H1 (cell line): ENCODE data around the gene LAMTOR4. TPM values are rescaled to one million over a fixed set of nuclear protein-coding genes. Genes with fewer than 3 reads are reported as not detected.

Experiments
- CTCF ChIA-PET: fragments of 300-600 bp; sonication (Branson Sonifier 250); formaldehyde crosslinking; loops from one replicate; lab custom pipeline; 2021; ENCODE audit not compliant: partially characterized antibody; lab: Charles Lee
- POLR2A ChIA-PET: fragments of 300-600 bp; sonication (Branson Sonifier 250); formaldehyde crosslinking; loops from one replicate; lab custom pipeline; 2021; ENCODE audit warnings: inconsistent platforms; ENCODE audit not compliant: partially characterized antibody; lab: Charles Lee
- DNase-seq, 2 experiments: peaks; one replicate each; pipeline versions ENCODE4 v3.0.0 to v3.0.0-alpha.2; 2010 to 2022; ENCODE audit warnings: low spot score in 2 of 2, low read depth in 1 of 2, mixed read lengths in 1 of 2
- FAIRE-seq: peaks from 2 replicates; lab custom pipeline; 2011; peaks lifted over from hg19 to GRCh38; lab: Jason Lieb, UNC
- H2AFZ ChIP-seq: 2 replicates; pipeline ENCODE4 v1.8.1; 2012; ENCODE audit warnings: low read length, inconsistent platforms
- H2AK5ac ChIP-seq: 2 replicates; pipeline ENCODE4 v1.6.1; 2013; ENCODE audit warnings: low read depth, low read length
- H2BK120ac ChIP-seq: replicated peaks from 2 replicates; pipeline ENCODE3; 2013; ENCODE audit warnings: low read depth, low read length, inconsistent platforms
- H2BK12ac ChIP-seq: 2 replicates; pipeline ENCODE4 v1.6.1; 2013; ENCODE audit warnings: low read depth, low read length
- H2BK15ac ChIP-seq: 2 replicates; pipeline ENCODE4 v1.6.1; 2013; ENCODE audit warnings: low read length
- H2BK20ac ChIP-seq: 2 replicates; pipeline ENCODE4 v1.6.1; 2013; ENCODE audit warnings: low read length
- H2BK5ac ChIP-seq: 2 replicates; pipeline ENCODE4 v1.6.1; 2013; ENCODE audit warnings: low read depth, low read length
- H3K14ac ChIP-seq: 2 replicates; pipeline ENCODE4 v1.6.1; 2013; ENCODE audit warnings: inconsistent platforms; ENCODE audit not compliant: insufficient read length
- H3K18ac ChIP-seq: 2 replicates; pipeline ENCODE4 v1.6.1; 2013; ENCODE audit warnings: low read length; ENCODE audit errors: extremely low read depth
- H3K23ac ChIP-seq: 2 replicates; pipeline ENCODE4 v1.6.1; 2013; ENCODE audit warnings: inconsistent platforms; ENCODE audit not compliant: insufficient read length
- H3K23me2 ChIP-seq: 2 replicates; pipeline ENCODE4 v1.6.1; 2013; ENCODE audit warnings: low read depth, low read length
- H3K27ac ChIP-seq: 2 replicates; pipeline ENCODE4 v1.6.1; 2011; ENCODE audit warnings: low read depth, low read length, inconsistent platforms
- H3K27me3 ChIP-seq, 4 experiments: replicated peaks in 1 of 4; 1 replicate in 1 of 4; 2 replicates in 3 of 4; pipeline versions ENCODE4 v1.6.1 to v1.8.1; 2011 to 2013; ENCODE audit warnings: low read length in 3 of 4, mild to moderate bottlenecking in 3 of 4, inconsistent platforms in 2 of 4, mixed read lengths in 2 of 4, moderate library complexity in 1 of 4; ENCODE audit not compliant: control insufficient read depth in 3 of 4, insufficient read depth in 3 of 4; ENCODE audit errors: extremely low read depth in 1 of 4
- H3K36me3 ChIP-seq, 4 experiments: 2 replicates each; pipeline versions ENCODE4 v1.6.1 to v1.8.1; 2011 to 2013; ENCODE audit warnings: mild to moderate bottlenecking in 4 of 4, low read length in 3 of 4, moderate library complexity in 2 of 4, control low read depth in 1 of 4, inconsistent platforms in 1 of 4; ENCODE audit not compliant: insufficient read depth in 4 of 4, control insufficient read depth in 2 of 4
- H3K4ac ChIP-seq: replicated peaks from 2 replicates; pipeline ENCODE3; 2013; ENCODE audit warnings: low read length, low read depth, mixed read lengths, inconsistent platforms; ENCODE audit not compliant: insufficient read length
- H3K4me1 ChIP-seq, 4 experiments: replicated peaks in 1 of 4; 1 replicate in 1 of 4; 2 replicates in 3 of 4; pipeline versions ENCODE4 v1.6.1 to v1.8.1; 2011 to 2013; ENCODE audit warnings: low read length in 3 of 4, inconsistent platforms in 2 of 4, mixed read lengths in 1 of 4; ENCODE audit not compliant: insufficient read depth in 4 of 4, control insufficient read depth in 3 of 4
- H3K4me2 ChIP-seq, 2 experiments: 2 replicates each; pipeline versions ENCODE4 v1.6.1 to v1.8.1; 2011 to 2013; ENCODE audit warnings: low read depth in 2 of 2, low read length in 2 of 2, control low read depth in 1 of 2, inconsistent platforms in 1 of 2, mild to moderate bottlenecking in 1 of 2; ENCODE audit not compliant: insufficient read depth in 1 of 2
- H3K4me3 ChIP-seq, 4 experiments: fragments of 200-600, 300-600 bp in 1 of 4; sonication (generic), shearing (Covaris generic), sonication (Bioruptor Twin) in 1 of 4; 2 replicates each; pipeline versions ENCODE4 v1.5.1 to v1.8.1; 2011 to 2016; ENCODE audit warnings: low read length in 4 of 4, low read depth in 3 of 4, control low read depth in 2 of 4, inconsistent platforms in 2 of 4, mild to moderate bottlenecking in 2 of 4, mixed read lengths in 1 of 4, moderate library complexity in 1 of 4; ENCODE audit not compliant: insufficient read depth in 2 of 4; ENCODE audit errors: extremely low read depth in 1 of 4
- H3K56ac ChIP-seq: replicated peaks from 2 replicates; pipeline ENCODE3; 2013; ENCODE audit warnings: low read depth, mild to moderate bottlenecking, mixed read lengths, low read length, inconsistent platforms; ENCODE audit not compliant: insufficient read length
- H3K79me1 ChIP-seq: 2 replicates; pipeline ENCODE4 v1.6.1; 2013; ENCODE audit warnings: low read depth, low read length, control low read depth
- H3K79me2 ChIP-seq, 2 experiments: 2 replicates each; pipeline versions ENCODE4 v1.6.1 to v1.8.1; 2012 to 2013; ENCODE audit warnings: low read length in 2 of 2, mild to moderate bottlenecking in 2 of 2, inconsistent platforms in 1 of 2; ENCODE audit not compliant: insufficient read depth in 2 of 2, control insufficient read depth in 1 of 2
- H3K9ac ChIP-seq, 4 experiments: replicated peaks in 1 of 4; 1 replicate in 1 of 4; 2 replicates in 3 of 4; pipeline versions ENCODE4 v1.6.1 to v1.8.1; 2011 to 2013; ENCODE audit warnings: low read depth in 3 of 4, low read length in 3 of 4, control low read depth in 2 of 4, mild to moderate bottlenecking in 2 of 4, moderate library complexity in 2 of 4, inconsistent platforms in 1 of 4; ENCODE audit errors: extremely low read depth in 1 of 4
- H3K9me3 ChIP-seq, 2 experiments: 2 replicates each; pipeline versions ENCODE4 v1.6.1 to v1.8.1; 2012 to 2013; ENCODE audit warnings: mild to moderate bottlenecking in 2 of 2, moderate library complexity in 2 of 2, control low read depth in 1 of 2, inconsistent platforms in 1 of 2, low read depth in 1 of 2, low read length in 1 of 2, mixed read lengths in 1 of 2; ENCODE audit not compliant: insufficient read depth in 2 of 2
- H4K20me1 ChIP-seq, 2 experiments: replicated peaks in 1 of 2; 2 replicates each; pipeline versions ENCODE3 to v1.8.1; 2011 to 2013; ENCODE audit warnings: inconsistent platforms in 2 of 2, low read length in 2 of 2, mild to moderate bottlenecking in 1 of 2; ENCODE audit not compliant: insufficient read depth in 2 of 2, control insufficient read depth in 1 of 2
- H4K5ac ChIP-seq: 2 replicates; pipeline ENCODE4 v1.6.1; 2013; ENCODE audit warnings: low read length, low read depth, mixed read lengths, inconsistent platforms; ENCODE audit not compliant: insufficient read length
- H4K8ac ChIP-seq: 2 replicates; pipeline ENCODE4 v1.8.0; 2013; ENCODE audit warnings: mild to moderate bottlenecking, moderate library complexity, low read length, inconsistent platforms; ENCODE audit not compliant: insufficient read depth; ENCODE audit errors: extremely low read depth
- H4K91ac ChIP-seq: replicated peaks from 2 replicates; pipeline ENCODE3; 2013; ENCODE audit warnings: low read length, mixed read lengths, inconsistent platforms; ENCODE audit not compliant: insufficient read length
- BACH1 ChIP-seq: IDR thresholded peaks from 2 replicates; pipeline ENCODE4 v1.6.1; 2012; ENCODE audit warnings: low read length, improper control_type of control experiment
- CHD2 ChIP-seq: IDR thresholded peaks from 2 replicates; pipeline ENCODE4 v1.6.1; 2012; ENCODE audit warnings: low read length, improper control_type of control experiment
- FOSL1 ChIP-seq: IDR thresholded peaks from 2 replicates; pipeline ENCODE4 v1.6.1; 2011; ENCODE audit warnings: mild to moderate bottlenecking, low read depth, low read length, moderate library complexity; ENCODE audit not compliant: insufficient read depth
- GABPA ChIP-seq: IDR thresholded peaks from 2 replicates; pipeline ENCODE4 v1.6.1; 2011; ENCODE audit warnings: mild to moderate bottlenecking, low read length, moderate library complexity, borderline replicate concordance; ENCODE audit not compliant: insufficient read depth
- HDAC6 ChIP-seq: IDR thresholded peaks from one replicate; pipeline ENCODE4 v1.7.1; 2012; ENCODE audit warnings: low read depth, mild to moderate bottlenecking, inconsistent platforms, low read length, moderate library complexity
- JUND ChIP-seq: IDR thresholded peaks from 2 replicates; pipeline ENCODE4 v1.6.1; 2011; ENCODE audit warnings: mild to moderate bottlenecking, improper control_type of control experiment, low read length
- RAD21 ChIP-seq, 2 experiments: IDR thresholded peaks in 1 of 2; conservative IDR thresholded peaks in 1 of 2; 2 replicates each; pipeline ENCODE4 v1.6.1; 2011; ENCODE audit warnings: low read depth in 2 of 2, low read length in 2 of 2, improper control_type of control experiment in 1 of 2, inconsistent platforms in 1 of 2, mild to moderate bottlenecking in 1 of 2, moderate library complexity in 1 of 2
- SP1 ChIP-seq: IDR thresholded peaks from 2 replicates; pipeline ENCODE4 v1.6.1; 2011; ENCODE audit warnings: low read depth, low read length
- SP2 ChIP-seq: IDR thresholded peaks from 2 replicates; pipeline ENCODE4 v1.6.1; 2012; ENCODE audit warnings: mild to moderate bottlenecking, low read length, inconsistent platforms
- TEAD4 ChIP-seq: IDR thresholded peaks from 2 replicates; pipeline ENCODE4 v1.6.1; 2012; ENCODE audit warnings: low read depth, low read length, inconsistent platforms, mixed read lengths
- WGBS, 2 experiments: shearing (Covaris generic) in 1 of 2; methylation state at CpG; one replicate each; pipeline versions ENCODE4 v1.1.6 to v1.1.7; 2013 to 2015; ENCODE audit warnings: low lambda C conversion rate in 2 of 2, mixed read lengths in 2 of 2, inconsistent platforms in 1 of 2, low coverage in 1 of 2, missing lambda C conversion rate in 1 of 2; ENCODE audit not compliant: insufficient replicate concordance in 2 of 2, insufficient coverage in 1 of 2, insufficient read length in 1 of 2; ENCODE audit errors: extremely low coverage in 1 of 2, missing lambda C conversion rate in 1 of 2; 5-methylcytosine and 5-hydroxymethylcytosine counted together
- polyA plus RNA-seq, 7 experiments: library from polyadenylated mRNA; depleted of rRNA in 3 of 7; stranded (reverse) in 5 of 7; unstranded in 2 of 7; fragments of >200 nt in 5 of 7; fragments of 200-250 nt in 2 of 7; gene quantifications; 1 replicate in 5 of 7; 2 replicates in 1 of 7; 4 replicates in 1 of 7; pipeline versions ENCODE4 v1.2.1 to v1.2.3, GENCODE V29; 2011 to 2013; ENCODE audit warnings: missing spikeins in 2 of 7, mixed read lengths in 2 of 7
- total RNA-seq: library from RNA; stranded (reverse); fragmentation: NEBNext Ultra II Directional; extraction: Animal tissue kit (Norgen Biotek cat#: 25700); gene quantifications from 2 replicates; pipeline ENCODE4 v1.2.1, GENCODE V29; 2021
- TF ChIP-seq, protein P1 (sequence below): IDR thresholded peaks from 2 replicates; pipeline ENCODE4 v1.6.1; 2011; ENCODE audit warnings: low read length, improper control_type of control experiment

The LAMTOR4 gene
- total and polyA plus RNA-seq, 2 of the 8 experiments (the other 6 are each of a cell fraction or from before 2014, with no cell fraction given) = 153 to 622 TPM

DNA sequence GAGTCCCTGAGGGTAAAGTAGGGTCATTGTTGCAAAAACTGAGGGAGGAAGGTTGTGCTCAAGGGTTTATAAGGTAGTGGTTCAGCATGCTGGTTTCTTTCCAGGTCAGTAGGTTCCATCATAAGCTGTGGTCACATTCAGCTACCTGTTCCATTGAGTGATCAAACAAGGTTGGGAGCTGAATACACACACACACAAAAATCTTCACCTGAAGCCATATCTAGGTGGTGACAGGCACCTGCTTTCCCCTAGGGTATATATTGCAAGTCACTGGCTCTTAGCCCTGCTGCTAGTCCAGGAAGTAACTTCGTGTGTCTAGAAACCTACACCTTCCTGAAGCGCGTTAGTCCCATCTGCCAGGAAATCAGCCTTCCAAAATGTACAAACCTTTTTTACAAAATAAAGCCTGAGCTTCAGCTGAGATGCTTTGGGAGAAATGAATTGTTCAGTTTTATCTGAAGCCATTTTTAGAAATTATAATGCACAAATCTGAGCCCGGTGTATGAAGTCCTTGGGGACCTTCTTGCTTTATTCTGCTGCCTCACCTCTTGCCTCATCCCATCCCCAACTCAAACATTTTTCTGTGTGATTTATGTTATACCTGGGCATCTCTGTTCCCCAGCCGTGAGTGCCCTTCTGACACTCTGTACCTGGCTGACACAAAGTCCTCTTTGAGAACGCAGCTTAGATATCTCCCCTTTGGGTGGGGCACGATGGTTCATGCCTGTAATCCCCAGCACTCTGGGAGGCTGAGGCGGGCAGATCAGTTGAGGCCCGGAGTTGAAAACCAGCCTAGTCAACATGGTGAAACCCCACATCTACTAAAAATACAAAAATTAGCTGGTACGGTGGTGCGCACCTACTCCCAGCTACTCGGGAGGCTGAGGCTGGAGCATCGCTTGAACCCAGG, 10.6 kb upstream of the LAMTOR4 start:
- no peak for FAIRE-seq
- 90% methylated on average over 13 of the region's 13 CpGs; no CpG with 5 or more reads in 1 of the 2 experiments for WGBS, 2 experiments
- TF ChIP-seq HDAC6 = no peak
- TF ChIP-seq BACH1 = no peak
- no peak for TF ChIP-seq FOSL1
- TF ChIP-seq SP2 = no peak
- no peak for TF ChIP-seq GABPA
- no peak for TF ChIP-seq TEAD4
- no peak for TF ChIP-seq SP1
- TF ChIP-seq, protein P1, sequence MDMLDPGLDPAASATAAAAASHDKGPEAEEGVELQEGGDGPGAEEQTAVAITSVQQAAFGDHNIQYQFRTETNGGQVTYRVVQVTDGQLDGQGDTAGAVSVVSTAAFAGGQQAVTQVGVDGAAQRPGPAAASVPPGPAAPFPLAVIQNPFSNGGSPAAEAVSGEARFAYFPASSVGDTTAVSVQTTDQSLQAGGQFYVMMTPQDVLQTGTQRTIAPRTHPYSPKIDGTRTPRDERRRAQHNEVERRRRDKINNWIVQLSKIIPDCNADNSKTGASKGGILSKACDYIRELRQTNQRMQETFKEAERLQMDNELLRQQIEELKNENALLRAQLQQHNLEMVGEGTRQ = no peak
- TF ChIP-seq CHD2 = no peak
- no peak for TF ChIP-seq RAD21 (IDR thresholded peaks at IDR 0.05 in 1 of 2, conservative IDR thresholded peaks at IDR 0.05 in 1 of 2; ENCODE audit: low read depth in 2 of 2, low read length in 2 of 2)
- TF ChIP-seq JUND = no peak

More for the DNA sequence above, 10.6 kb upstream of the LAMTOR4 start:
- H3K79me1 ChIP-seq = no peaks in the 10 kb centered on the region
- no peak overlapping the region for H3K4me2 ChIP-seq
- H2BK15ac ChIP-seq = no peak overlapping the region
- no peaks in the 10 kb centered on the region for H3K36me3 ChIP-seq
- H2BK20ac ChIP-seq = no peak overlapping the region
- ChIA-PET POLR2A (interaction anchor here (1.5 to 1.7 kb wide), 3 partner anchors 9 to 43 kb away, joined by 3 to 6 read pairs (median 4); partner anchors contain the start of gene GAL3ST4), CTCF (interaction anchor here (0.6 to 2.2 kb wide), 11 partner anchors 23 to 956 kb away, joined by 3 to 11 read pairs (median 4); no protein-coding TSS in a partner anchor)
- H2BK120ac ChIP-seq = no peak overlapping the region
- no peak overlapping the region for H2AK5ac ChIP-seq
- no peak overlapping the region for H2BK12ac ChIP-seq
- H3K4me3 ChIP-seq = no peak overlapping the region
- H3K56ac ChIP-seq = no peak overlapping the region
- H3K18ac ChIP-seq = no peak overlapping the region
- no peaks in the 10 kb centered on the region for H3K23me2 ChIP-seq
- H3K23ac ChIP-seq = no peak overlapping the region
- no peak overlapping the region for H3K4ac ChIP-seq
- H3K9ac ChIP-seq = no peak overlapping the region
- no peak overlapping the region for H4K8ac ChIP-seq
- H2BK5ac ChIP-seq = no peak overlapping the region
- no peaks in the 10 kb centered on the region for H3K27me3 ChIP-seq
- H3K79me2 ChIP-seq = no peaks in the 10 kb centered on the region
- no peak overlapping the region for H3K27ac ChIP-seq
- no peak overlapping the region for H3K14ac ChIP-seq
- no peaks in the 10 kb centered on the region for H3K9me3 ChIP-seq
- peaks cover 0 to 2% (median 0%) of the 10 kb centered on the region in 4 experiments; a peak in 1 of 7 replicates for H3K4me1 ChIP-seq
- H4K5ac ChIP-seq = no peak overlapping the region
- DNase-seq = no peak
- no peak overlapping the region for H2AFZ ChIP-seq
- H4K20me1 ChIP-seq = no peaks in the 10 kb centered on the region
- H4K91ac ChIP-seq = no peak overlapping the region
